Endothelial cell of umbilical vein (primary cell): ENCODE measurements around the gene WFIKKN2. TPM values are rescaled to one million over a fixed set of nuclear protein-coding genes. Genes with fewer than 3 reads are reported as not detected.

Experiments used
- BruUV-seq: library from RNA; stranded (reverse); fragments of 400-500 nt; replicated peaks from 2 replicates; lab custom pipeline; 2021; lab: Mats Ljungman, UMichigan
- CTCF ChIA-PET: fragments of 300-600, 350-600 bp; sonication (Branson Sonifier 250); formaldehyde crosslinking; loops from one replicate; lab custom pipeline; 2021; ENCODE audit warnings: antibody characterized with exemption, inconsistent platforms; lab: Charles Lee
- POLR2A ChIA-PET: fragments of 300-600, 350-600 bp; sonication (Branson Sonifier 250); formaldehyde crosslinking; loops from one replicate; lab custom pipeline; 2021; ENCODE audit warnings: antibody characterized with exemption, inconsistent platforms; lab: Charles Lee
- DNase-seq: peaks from one replicate; pipeline ENCODE4 v3.0.0-alpha.2; 2011; ENCODE audit warnings: low read depth, low spot score
- FAIRE-seq: peaks from 2 replicates; lab custom pipeline; 2011; peaks lifted over from hg19 to GRCh38; lab: Jason Lieb, UNC
- H2AFZ ChIP-seq: 2 replicates; pipeline ENCODE4 v1.6.0; 2012; ENCODE audit warnings: low read depth, low read length, control low read depth, inconsistent platforms
- H3K27ac ChIP-seq: 2 replicates; pipeline ENCODE4 v1.5.1; 2011; ENCODE audit warnings: low read depth, mild to moderate bottlenecking, control low read depth, low read length, moderate library complexity; ENCODE audit not compliant: insufficient read depth
- H3K27me3 ChIP-seq, 2 experiments: 2 replicates each; pipeline versions ENCODE4 v1.6.0 to v1.6.1; 2011; ENCODE audit warnings: low read length in 2 of 2, mixed read lengths in 1 of 2; ENCODE audit not compliant: control insufficient read depth in 2 of 2, insufficient read depth in 2 of 2
- H3K36me3 ChIP-seq, 2 experiments: 2 replicates in 1 of 2; 3 replicates in 1 of 2; pipeline ENCODE4 v1.5.1; 2011; ENCODE audit warnings: low read length in 2 of 2, mild to moderate bottlenecking in 1 of 2, moderate library complexity in 1 of 2; ENCODE audit not compliant: control insufficient read depth in 2 of 2, insufficient read depth in 2 of 2; ENCODE audit errors: extremely low read depth in 1 of 2
- H3K4me1 ChIP-seq: 3 replicates; pipeline ENCODE4 v1.5.1; 2011; ENCODE audit warnings: mild to moderate bottlenecking, low read length; ENCODE audit not compliant: control insufficient read depth, insufficient read depth; ENCODE audit errors: extremely low read depth
- H3K4me2 ChIP-seq: 2 replicates; pipeline ENCODE4 v1.6.1; 2011; ENCODE audit warnings: low read length, control low read depth, mixed read lengths; ENCODE audit not compliant: insufficient read depth
- H3K4me3 ChIP-seq, 3 experiments: fragments of 200-600 bp in 1 of 3; sonication (generic), shearing (Covaris generic) in 1 of 3; replicated peaks in 1 of 3; 2 replicates each; pipeline ENCODE4 v1.5.1; 2011 to 2016; ENCODE audit warnings: control low read depth in 3 of 3, low read length in 3 of 3, mild to moderate bottlenecking in 2 of 3, inconsistent platforms in 1 of 3, low read depth in 1 of 3, moderate library complexity in 1 of 3; ENCODE audit not compliant: insufficient read depth in 1 of 3
- H3K79me2 ChIP-seq: 2 replicates; pipeline ENCODE4 v1.6.0; 2012; ENCODE audit warnings: low read length, inconsistent platforms; ENCODE audit not compliant: control insufficient read depth, insufficient read depth
- H3K9ac ChIP-seq: replicated peaks from 2 replicates; pipeline ENCODE3; 2011; ENCODE audit warnings: low read length, control low read depth; ENCODE audit not compliant: insufficient read depth; ENCODE audit errors: extremely low read depth
- H3K9me1 ChIP-seq: replicated peaks from 3 replicates; pipeline ENCODE4 v1.6.0; 2011; ENCODE audit warnings: mild to moderate bottlenecking, low read length; ENCODE audit not compliant: control insufficient read depth, insufficient read depth; ENCODE audit errors: extremely low read depth
- H3K9me3 ChIP-seq: replicated peaks from 2 replicates; pipeline ENCODE4 v1.5.1; 2012; ENCODE audit warnings: low read length, inconsistent platforms; ENCODE audit not compliant: control insufficient read depth, insufficient read depth
- H4K20me1 ChIP-seq: replicated peaks from 2 replicates; pipeline ENCODE3; 2011; ENCODE audit warnings: mild to moderate bottlenecking, low read length; ENCODE audit not compliant: control insufficient read depth, insufficient read depth; ENCODE audit errors: extremely low read depth
- CTCF ChIP-seq, 2 donors: IDR thresholded peaks; 1 replicate in 1 of 2; 2 replicates in 1 of 2; pipeline ENCODE4 v1.5.1; 2011; ENCODE audit warnings: low read length in 2 of 2, mild to moderate bottlenecking in 2 of 2, moderate library complexity in 2 of 2, control low read depth in 1 of 2, inconsistent platforms in 1 of 2, low read depth in 1 of 2; ENCODE audit not compliant: insufficient read depth in 1 of 2; ENCODE audit errors: extremely low read depth in 1 of 2
- EZH2 ChIP-seq: IDR thresholded peaks from 2 replicates; pipeline ENCODE4 v1.6.1; 2012; ENCODE audit warnings: borderline replicate concordance, low read depth, mild to moderate bottlenecking, moderate library complexity, low read length, inconsistent platforms; ENCODE audit not compliant: severe bottlenecking
- FOS ChIP-seq: IDR thresholded peaks from 2 replicates; pipeline ENCODE4 v1.6.1; 2011; ENCODE audit warnings: mild to moderate bottlenecking, low read length, moderate library complexity, borderline replicate concordance; ENCODE audit not compliant: insufficient read depth
- GATA2 ChIP-seq: IDR thresholded peaks from 2 replicates; pipeline ENCODE4 v1.7.0; 2011; ENCODE audit warnings: low read depth, mild to moderate bottlenecking, moderate library complexity, mixed read lengths, low read length; ENCODE audit not compliant: insufficient read length, insufficient read depth
- JUN ChIP-seq: IDR thresholded peaks from 2 replicates; pipeline ENCODE4 v1.6.1; 2011; ENCODE audit warnings: borderline replicate concordance, low read depth; ENCODE audit not compliant: insufficient read length, insufficient read depth
- MAX ChIP-seq: IDR thresholded peaks from 2 replicates; pipeline ENCODE4 v1.6.1; 2011; ENCODE audit not compliant: insufficient read depth, insufficient read length
- MYC ChIP-seq: IDR thresholded peaks from one replicate; pipeline ENCODE4 v1.6.1; 2011; ENCODE audit warnings: mild to moderate bottlenecking, low read depth, low read length
- POLR2A ChIP-seq: IDR thresholded peaks from 2 replicates; pipeline ENCODE4 v1.6.1; 2012; ENCODE audit warnings: low read depth, mild to moderate bottlenecking, control low read depth, low read length
- POLR2AphosphoS5 ChIP-seq: IDR thresholded peaks from 2 replicates; pipeline ENCODE4 v1.6.1; 2012; ENCODE audit warnings: low read depth, mild to moderate bottlenecking, control low read depth, low read length, moderate library complexity; ENCODE audit not compliant: insufficient read depth
- dilution Hi-C: fragments of 300-500 bp; cut with MboI; formaldehyde crosslinking; loops from one replicate; pipeline ENCODE4 v1.15.0; 2019; ENCODE audit warnings: low sequenced_read_pairs; ENCODE audit not compliant: extremely low pct_ligation_motif_present
- intact Hi-C: fragments of 100-400 bp; cut with micrococcal nuclease; formaldehyde crosslinking; loops from one replicate; pipeline ENCODE4 v1.10.0; 2022
- polyA plus RNA-seq, 4 experiments: library from polyadenylated mRNA; depleted of rRNA in 3 of 4; stranded (reverse) in 3 of 4; unstranded in 1 of 4; fragments of >200 nt; gene quantifications; 2 replicates each; pipeline versions ENCODE4 v1.2.1 to v1.2.3, GENCODE V29; 2011 to 2012; ENCODE audit warnings: missing spikeins in 1 of 4
- total RNA-seq: library from RNA; stranded (reverse); gene quantifications from 2 replicates; pipeline ENCODE4 v1.2.3, GENCODE V29; 2021

WFIKKN2 gene
- total and polyA plus RNA-seq, 2 donors (not counting 3 experiments of a cell fraction or from before 2014, with no cell fraction given) = 0.03 TPM; not detected in 1

GRCh38 chr17:50831471-50831928 is 3.9 kb upstream of the WFIKKN2 start:
- FAIRE-seq = no peak
- Histone ChIP-seq H3K27me3 (peaks cover 2 to 3% of the 10 kb centered on the region in 2 experiments), H4K20me1 (no peaks in the 10 kb centered on the region), H3K9me1 (no peaks in the 10 kb centered on the region), H3K27ac (no peak overlapping the region), H3K79me2 (no peaks in the 10 kb centered on the region), H3K9me3 (no peaks in the 10 kb centered on the region), H3K4me2 (no peak overlapping the region), H3K36me3 (no peaks in the 10 kb centered on the region), H3K4me1 (no peaks in the 10 kb centered on the region), H2AFZ (no peak overlapping the region), H3K4me3 (no peak overlapping the region), H3K9ac (no peak overlapping the region)
- ChIA-PET POLR2A (no interaction called here), CTCF (interaction anchor here (2.0 kb wide), 1 partner anchor 48 kb away, joined by 7 read pairs; no protein-coding TSS in a partner anchor)
- intact Hi-C loops (no loop called here), dilution Hi-C loops (no loop called here)
- TF ChIP-seq CTCF (IDR thresholded peaks at IDR 0.05; ENCODE audit: extremely low read depth in 1 of 2, insufficient read depth in 1 of 2, low read depth in 1 of 2, low read length in 2 of 2) (no peak), EZH2 (no peak), MYC (no peak), POLR2AphosphoS5 (no peak), JUN (no peak), MAX (no peak), FOS (no peak), POLR2A (no peak), GATA2 (no peak)
- no peak for DNase-seq
- BruUV-seq = no TSS peak
